IPS DF 19.7 (cell line): ENCODE results near the gene HMX1.

ENCODE experiments used
- DNase-seq: peaks from one replicate; pipeline ENCODE4 v3.0.0-alpha.2; 2013; ENCODE audit warnings: low read depth, low spot score

Gene HMX1

DNA sequence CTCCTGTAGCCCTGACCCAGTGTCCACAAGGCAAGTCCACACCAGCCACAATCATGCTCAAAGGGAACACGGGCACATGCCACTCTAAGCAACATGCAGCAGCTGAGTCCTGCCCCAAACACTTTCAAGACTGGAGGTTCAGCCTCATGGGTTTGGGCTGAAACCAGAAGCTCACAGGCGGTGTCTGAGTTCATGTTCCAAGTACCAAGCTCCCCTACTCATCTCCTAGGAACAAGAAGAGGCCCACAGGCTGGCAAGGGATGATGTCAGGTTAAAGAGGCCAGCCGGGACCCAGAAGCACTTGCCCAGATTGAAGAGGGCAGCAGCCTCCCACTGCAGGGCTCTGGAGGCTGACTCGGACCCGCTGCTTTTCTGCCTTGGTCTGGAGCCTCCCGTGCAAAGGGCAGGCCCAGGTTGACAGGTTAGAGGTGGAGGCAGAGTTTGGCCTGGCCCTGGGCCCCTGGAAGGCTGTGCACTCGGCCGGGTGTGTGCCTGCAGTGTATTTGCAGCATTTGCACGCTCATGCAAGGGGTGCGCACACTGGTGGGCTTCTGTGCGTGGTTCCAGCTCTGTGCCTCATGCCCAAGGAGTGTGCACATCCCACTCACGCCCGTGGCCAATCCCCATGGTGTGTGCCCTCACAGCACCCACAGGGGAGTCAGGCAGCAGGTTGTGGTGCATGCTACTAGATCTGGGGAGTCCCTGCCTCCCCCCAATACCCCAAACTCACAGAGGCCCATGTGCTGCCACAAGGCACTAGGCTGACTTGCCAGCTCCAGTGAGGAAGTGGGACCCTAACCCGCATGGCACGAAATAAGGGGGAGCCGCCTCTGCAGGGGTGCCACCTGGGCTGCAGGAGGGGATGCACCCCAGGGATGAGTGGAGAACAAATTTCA, 2.4 kb downstream of the HMX1 start:
- DNase-seq, result no peak

DNA sequence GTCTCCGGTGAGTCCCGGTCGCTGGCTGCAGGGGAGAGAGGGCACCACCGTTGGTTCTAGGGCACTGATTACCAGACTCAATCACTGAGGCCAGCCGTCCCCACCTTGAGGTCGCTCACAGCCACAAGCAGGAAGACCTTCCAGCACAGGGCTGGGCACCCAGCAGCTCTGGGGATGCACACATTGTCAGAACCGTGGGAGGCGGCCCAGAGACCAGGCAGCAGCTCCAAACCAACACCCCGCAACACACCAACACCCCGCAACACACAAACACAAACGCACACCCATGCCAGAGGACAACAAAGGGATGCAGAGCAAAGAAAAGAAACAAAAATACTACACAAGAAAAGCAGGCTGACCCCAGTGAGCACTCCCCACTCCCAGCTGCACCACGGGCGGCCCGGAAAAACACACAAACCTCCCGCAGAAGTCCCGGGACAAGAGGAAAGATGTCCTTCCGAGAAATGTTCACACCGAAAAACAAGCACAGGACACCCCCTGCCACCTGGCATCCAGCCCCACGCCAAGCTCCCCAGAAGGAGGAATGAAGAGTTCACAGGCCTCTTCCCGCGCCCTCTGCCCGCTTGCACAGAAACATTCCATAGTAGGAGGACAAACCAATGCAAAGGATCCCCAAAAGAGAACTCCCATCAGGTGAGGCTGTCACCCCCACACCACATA, 3.2 kb downstream of the HMX1 start:
- no peak for DNase-seq

- DNase-seq, result no peak
These were observed 3.9 kb downstream of the HMX1 start for GRCh38 chr4:8867624-8868320.

DNA sequence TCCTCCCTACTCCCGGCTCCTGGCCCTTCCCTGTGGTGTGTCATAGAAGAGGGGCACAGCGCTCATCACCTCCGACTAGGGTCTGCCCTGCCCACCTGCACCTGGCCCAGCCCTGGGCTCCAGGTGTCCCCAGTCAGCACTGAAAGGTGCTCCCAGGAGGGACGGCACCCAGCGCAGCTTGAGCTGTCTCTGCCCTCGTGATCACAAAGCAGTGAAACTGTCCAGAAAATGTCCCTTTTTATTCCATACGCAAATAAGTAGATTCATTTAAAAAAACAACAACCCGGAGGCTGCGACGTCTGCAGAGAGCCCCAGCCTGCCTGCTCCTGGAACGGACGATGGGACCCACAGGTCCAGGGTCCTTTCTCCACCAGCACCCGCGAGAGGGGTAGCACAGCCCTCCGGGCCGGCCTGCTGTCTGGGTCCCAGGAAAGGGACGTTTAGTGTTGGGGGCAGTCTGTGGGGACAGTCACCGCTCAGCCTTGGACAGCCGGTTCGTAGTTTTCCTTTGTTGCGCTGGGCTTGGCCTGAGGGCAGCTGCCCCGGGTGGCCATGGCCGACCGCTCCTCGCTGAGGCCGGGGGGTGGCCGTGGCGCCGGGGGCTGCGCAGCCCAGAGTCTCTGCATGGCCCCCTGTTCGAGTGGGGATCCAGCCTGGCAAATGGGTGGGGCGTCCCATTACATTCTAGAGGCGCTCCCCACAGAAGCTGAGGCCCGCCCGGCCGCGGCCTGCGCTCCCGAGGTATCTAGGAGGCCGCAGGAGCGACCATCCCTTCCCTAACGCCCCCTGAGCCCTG, 4.6 kb downstream of the HMX1 start:
- no peak for DNase-seq

GRCh38 chr4:8866421-8866820, 5.2 kb downstream of the HMX1 start:
- no peak for DNase-seq

DNA sequence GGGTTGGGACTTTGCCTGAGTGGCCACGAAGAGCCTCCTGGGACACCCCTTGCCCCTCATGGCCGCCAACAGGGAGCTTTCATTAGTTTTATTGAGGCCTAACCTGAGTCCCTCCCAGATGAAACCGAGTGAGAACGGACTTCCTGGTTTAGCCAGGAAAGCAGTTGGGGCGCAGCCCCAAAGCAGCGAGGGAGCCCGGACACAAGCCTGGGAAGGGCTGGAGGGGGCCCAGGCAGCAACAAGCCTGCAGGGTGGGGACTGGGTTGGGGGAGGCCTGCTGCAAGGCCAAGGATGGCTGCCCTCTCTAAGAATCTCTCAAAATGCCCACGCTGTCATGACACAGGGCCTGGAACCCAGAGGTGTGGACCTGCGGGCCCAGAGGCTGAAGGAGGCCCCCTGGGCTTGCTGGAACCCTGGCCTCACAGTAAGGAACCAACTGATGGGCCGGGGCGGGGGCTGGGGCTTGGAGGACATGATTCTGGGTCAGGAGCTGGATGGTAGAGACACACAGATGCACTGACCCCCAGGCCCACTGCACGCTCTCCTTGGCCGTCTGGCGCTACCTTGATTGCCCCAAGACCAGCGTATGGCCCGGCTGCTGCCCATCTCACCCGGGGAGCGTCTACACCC, 5.8 kb downstream of the HMX1 start:
- DNase-seq, result no peak

GRCh38 chr4:8864912-8865680, 6.5 kb downstream of the HMX1 start:
- no peak for DNase-seq

DNA sequence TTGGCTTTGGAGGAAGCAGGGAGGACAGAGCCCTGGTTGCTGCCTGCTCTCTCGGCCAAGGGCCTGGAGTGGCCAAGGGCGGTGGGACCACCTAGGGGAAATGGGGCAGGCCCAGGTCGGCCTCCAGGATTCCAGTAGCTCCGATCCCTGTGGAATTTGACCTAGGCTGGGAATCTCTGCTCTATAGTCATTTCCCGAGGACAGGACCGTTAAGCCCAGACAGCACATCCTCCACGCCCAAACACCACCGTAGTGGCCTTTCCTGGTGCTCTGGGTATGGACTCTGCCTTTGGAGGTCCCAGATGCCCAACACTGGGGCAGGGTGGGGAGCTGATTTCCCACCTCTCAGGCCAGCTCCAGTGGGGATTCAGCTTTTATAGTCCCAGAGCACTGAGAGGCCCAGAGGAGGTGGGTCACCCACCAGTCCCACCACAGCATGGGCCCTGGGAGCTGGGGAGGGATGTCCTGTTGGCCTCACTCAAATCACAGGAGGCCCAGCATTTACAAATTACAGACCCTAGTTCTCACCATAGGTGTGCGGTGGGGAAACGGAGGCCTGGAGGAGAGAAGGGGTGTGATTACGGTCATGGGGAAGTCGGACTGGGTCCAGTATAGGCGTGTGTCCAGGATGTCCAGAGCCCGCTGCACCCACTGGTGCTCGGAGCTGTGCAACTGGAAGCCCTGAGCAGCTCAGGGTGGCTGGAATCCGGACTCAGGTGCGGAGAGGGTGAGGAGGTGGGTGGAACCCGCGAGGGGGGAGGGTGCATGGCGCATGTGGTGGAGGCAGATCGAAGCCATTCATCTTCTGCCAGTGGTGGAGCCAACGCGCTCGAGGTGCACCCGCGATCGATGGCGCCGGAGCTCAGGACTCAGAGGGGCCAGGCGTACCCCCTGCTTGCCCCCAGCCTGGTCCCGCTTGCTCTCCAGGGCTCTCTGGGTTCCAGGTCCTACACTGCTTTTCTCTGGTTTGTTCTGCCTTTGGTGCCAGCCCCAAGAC, 7.7 kb downstream of the HMX1 start:
- no peak for DNase-seq

GRCh38 chr4:8862800-8863685, 8.6 kb downstream of the HMX1 start:
- DNase-seq, result no peak

DNA sequence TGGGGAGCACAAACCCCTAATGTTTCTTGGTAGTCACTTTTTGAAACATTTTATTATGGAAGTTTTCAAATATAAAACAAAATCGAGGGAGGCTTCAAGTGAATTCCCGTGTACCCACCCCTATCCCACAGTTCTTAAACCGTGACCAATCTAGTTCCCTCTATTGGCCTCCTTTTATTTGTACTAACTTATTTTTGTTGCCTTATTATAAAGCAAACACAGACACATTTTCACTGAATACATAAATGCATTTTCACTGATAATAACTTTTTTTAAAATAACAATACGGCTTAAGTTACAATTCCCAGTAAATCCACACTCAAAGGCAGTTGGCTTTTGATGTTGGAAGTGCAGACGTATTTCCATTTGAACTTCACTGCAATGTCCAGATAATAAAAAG, 9.3 kb downstream of the HMX1 start:
- DNase-seq, result no peak

DNA sequence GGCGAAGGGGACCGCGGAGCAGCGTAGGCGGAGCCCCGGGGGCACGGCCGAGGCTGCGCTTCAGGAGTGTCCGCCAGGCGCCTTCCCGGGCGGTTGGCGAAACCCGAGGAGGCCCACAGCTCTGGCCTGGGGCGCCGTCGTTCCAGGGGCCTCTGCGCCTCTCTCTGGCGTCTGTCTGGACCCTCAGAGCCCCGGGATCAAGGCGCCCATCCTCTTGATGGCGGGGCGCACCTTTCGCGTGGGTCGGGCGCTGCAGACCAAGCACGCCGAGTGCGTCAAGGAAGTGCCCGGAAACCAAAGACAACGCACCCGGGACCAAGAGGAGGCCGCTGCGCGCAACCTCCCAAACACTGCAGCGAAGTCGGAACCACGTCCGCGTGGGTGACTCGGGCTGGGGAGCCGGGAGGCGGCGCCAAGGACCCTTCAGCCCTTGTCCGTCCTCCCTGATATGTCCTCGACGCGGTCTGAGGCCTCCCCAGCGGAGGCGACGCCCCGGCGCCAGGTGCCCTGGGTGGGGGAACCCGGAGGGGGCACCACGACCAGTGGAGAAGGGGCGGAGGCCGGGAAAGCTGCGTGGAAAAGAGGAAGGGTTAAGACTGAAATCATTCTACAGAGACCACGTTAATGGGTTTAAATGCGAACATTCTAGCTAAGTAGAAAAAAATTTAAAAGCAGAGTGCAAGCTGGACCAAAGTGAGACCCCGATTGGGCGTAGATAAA, 9.9 kb downstream of the HMX1 start:
- DNase-seq, result no peak

DNA sequence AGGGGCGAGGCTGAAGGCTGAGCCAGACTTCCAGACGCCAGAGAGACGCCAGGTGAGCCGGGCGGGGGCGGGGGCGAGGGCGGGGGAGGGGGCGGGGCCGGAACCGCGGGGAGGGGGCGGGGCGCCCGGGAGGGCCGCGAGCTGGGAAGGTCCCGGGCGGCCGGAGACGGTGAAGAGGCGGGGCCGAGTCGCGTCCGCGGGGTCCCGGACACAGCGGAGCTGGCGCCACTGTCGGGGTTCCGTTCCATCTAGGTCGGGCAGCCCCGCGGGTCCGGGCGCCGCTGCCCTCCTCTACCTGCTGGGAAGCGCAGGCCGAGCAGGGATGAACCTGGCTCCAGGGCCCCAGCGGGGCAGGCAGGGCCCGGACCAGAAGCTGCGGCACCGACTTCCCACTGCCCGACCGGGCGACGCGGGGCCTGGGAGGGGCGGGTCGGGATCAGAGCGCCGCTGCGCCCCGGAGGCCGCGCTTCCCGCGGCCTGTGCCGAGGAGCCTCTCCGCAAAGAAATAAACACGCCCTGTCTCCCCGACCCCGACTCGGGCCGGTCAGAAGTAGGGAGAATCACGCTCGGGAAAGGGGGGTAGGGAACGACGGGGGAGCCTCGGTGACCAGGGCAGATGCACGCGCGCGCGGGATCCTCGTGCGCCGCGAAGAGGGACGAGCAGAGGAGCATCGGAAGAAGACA, 10.6 kb downstream of the HMX1 start:
- no peak for DNase-seq

DNA sequence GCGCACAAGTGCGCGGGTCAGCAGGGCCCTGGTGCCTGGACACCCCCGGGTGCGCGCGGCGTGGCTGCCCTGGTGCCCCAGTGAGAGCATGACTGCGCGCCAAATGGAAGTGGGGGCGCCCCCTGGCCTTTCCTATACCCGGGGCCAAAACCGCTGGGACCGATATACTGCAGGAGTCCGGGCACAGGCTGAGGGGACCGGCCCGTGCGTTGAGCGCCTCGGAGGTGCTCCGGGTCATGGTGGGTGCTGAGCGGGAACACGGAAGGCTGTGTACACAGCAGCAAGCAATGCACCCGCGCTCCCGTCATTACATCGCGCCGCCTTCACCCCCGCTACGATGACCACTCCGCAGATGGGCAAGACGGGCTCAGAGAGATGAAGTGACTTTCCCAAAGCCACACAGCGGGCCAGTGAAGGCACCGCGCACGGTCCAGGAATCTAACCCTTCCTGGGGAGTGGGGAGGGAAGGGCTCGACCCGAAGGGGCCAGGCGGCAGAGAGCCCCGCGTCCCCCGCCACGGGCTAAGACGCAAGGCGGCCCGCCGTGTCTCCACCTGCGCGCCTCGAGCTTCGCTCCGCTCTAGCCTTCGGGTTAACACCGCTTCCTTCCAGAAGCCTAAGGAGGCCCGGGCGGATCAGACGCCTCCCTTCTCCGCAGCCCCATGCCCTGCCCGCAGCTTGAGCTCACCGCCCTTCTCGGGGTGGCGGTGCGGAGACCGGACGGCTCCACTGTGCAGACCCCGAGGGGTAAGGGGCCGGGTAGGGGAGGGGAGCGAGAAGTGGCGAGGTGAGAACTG, 11.3 kb downstream of the HMX1 start:
- no peak for DNase-seq

DNA sequence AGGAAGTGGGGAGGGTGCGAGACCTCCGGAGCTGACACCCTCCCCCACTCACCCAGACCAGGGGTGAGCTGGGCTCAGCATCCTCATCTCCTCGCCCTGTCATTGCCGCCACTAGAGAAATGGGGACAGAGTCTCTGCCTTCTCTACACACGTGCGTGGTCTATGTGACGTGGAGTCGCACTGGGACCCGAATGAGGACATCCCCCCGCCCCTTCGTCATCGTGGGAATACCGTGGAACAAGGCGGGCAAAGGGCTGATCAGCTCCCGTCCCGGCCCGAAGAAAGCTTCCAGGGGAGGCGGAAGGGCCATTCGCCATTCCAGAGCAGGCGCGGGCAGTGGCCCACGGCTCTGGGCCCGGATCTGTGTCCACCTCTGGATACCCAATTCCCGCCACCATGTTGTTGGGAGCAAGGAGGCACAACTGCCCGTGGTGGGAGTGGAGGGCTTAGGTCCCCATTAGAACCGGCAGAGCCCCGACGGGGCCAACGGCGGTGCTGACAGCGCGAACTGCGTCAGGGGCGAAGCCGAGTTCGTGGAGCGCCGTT, 12.0 kb downstream of the HMX1 start:
- DNase-seq, result no peak

DNA sequence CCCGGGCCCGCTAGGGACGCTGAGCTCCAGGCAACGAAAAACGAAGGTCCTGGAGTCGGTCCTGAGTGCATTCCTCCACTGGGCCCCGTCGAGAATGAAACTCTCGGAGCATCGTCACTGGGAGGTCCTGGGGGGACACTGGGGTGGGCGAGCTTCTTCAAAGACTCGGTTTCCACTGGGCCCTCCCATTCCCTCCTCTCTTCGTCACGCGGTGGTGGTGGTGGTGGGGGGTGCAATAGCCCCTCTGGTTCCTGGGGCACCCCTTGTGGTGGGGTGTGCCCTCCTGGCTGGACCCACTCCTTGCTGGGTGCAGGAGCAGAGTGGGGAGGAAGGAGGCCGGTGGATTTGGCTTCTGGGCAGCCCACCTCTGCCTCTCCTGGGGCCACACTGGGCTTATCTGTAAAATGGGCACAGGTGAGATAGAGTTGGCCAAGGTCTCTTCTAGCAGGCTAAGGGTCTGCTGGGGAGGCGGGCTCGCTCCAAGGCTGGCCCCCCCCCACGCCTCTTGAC, 12.9 kb downstream of the HMX1 start:
- DNase-seq, result no peak
